Right lobe of liver (tissue), 4 donors: Measurements from ENCODE around the gene RELA.

Experiments used
- POLR2A ChIP-seq: fragments of 450-650 bp; IDR thresholded peaks from one replicate; pipeline ENCODE4 v1.6.1; 2017; ENCODE audit warnings: antibody characterized with exemption, mild to moderate bottlenecking
- TF ChIP-seq, protein P1 (sequence below), 4 donors: fragments of 200-600 bp in 3 of 4; fragments of 450-650 bp in 1 of 4; IDR thresholded peaks; one replicate each; pipeline versions ENCODE4 v1.5.1 to v1.8.0; 2016 to 2022; ENCODE audit warnings: antibody characterized with exemption in 4 of 4, mild to moderate bottlenecking in 2 of 4
- donor health status: DM: no; HTN: no; CAD: no.
- donor health status: DM: no; HTN: no; CAD: no.
- donor health status: DM: no; HTN: yes; CAD: no.

DNA sequence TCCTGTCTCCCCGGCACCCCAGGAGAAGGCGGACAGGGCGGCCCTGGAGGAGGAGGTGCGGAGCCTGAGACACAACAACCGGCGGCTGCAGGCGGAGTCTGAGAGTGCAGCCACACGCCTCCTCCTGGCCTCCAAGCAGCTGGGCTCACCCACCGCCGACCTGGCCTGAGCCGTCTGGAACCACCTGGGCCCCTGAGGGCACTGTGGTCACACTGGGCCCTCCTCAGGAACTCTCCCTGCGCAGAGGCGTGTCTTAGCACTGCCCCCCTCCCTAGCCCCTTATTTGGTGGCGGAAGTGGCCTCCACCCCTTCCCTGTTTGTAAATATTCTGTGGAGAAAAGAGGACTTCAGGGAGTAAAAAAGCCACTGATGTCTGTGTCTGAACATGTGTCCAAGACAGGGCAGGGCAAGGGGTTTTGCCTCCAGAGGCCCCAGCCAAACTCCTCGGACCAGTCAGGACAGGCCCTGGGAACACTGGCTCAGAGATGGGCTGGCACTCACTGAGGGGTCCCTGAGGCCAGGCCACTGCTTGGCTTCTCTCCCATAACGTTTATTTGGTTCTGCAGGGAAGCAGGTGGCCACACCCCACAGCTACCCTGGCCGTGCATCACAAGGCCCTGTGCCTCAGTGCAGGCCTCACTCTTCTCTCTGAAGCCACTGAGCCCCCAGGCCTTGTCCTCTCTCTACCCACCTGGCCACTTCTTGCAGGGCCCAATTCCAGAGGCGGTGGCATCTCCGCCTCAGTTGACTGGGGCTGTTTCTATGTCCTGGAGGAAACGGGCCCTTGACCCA, 12.0 kb downstream of the RELA start:
- TF ChIP-seq, protein P1, sequence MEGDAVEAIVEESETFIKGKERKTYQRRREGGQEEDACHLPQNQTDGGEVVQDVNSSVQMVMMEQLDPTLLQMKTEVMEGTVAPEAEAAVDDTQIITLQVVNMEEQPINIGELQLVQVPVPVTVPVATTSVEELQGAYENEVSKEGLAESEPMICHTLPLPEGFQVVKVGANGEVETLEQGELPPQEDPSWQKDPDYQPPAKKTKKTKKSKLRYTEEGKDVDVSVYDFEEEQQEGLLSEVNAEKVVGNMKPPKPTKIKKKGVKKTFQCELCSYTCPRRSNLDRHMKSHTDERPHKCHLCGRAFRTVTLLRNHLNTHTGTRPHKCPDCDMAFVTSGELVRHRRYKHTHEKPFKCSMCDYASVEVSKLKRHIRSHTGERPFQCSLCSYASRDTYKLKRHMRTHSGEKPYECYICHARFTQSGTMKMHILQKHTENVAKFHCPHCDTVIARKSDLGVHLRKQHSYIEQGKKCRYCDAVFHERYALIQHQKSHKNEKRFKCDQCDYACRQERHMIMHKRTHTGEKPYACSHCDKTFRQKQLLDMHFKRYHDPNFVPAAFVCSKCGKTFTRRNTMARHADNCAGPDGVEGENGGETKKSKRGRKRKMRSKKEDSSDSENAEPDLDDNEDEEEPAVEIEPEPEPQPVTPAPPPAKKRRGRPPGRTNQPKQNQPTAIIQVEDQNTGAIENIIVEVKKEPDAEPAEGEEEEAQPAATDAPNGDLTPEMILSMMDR (IDR thresholded peaks at IDR 0.05), result no peak
- TF ChIP-seq POLR2A, result no peak
